GM12873 (cell line): ENCODE measurements around the gene VGF.
A peak's percentile ranks its signal among the peaks of the same experiment; 100 is the strongest.

Experiments
- TF ChIP-seq, protein P1 (sequence below): IDR thresholded peaks from 2 replicates; pipeline ENCODE4 v1.5.1; 2012; ENCODE audit warnings: low read depth, mild to moderate bottlenecking, moderate library complexity, low read length, control low read depth; ENCODE audit not compliant: insufficient read depth; ENCODE audit errors: missing control alignments

Gene VGF

DNA sequence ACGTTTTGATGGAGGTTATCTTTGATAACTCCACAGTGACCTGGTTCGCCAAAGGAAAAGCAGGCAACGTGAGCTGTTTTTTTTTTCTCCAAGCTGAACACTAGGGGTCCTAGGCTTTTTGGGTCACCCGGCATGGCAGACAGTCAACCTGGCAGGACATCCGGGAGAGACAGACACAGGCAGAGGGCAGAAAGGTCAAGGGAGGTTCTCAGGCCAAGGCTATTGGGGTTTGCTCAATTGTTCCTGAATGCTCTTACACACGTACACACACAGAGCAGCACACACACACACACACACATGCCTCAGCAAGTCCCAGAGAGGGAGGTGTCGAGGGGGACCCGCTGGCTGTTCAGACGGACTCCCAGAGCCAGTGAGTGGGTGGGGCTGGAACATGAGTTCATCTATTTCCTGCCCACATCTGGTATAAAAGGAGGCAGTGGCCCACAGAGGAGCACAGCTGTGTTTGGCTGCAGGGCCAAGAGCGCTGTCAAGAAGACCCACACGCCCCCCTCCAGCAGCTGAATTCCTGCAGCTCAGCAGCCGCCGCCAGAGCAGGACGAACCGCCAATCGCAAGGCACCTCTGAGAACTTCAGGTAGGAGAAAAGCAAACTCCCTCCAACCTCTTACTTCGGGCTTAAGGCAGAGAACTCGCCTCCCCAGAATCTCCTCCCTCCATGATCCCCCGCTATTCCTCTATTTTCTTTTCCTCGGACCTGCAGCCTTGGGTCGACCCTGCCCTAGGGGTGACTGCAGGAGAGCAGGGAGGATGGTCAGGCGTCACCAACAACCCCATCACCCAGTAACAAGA lies 38.5 kb downstream of the VGF start, which contains the start of gene SERPINE1:
SERPINE1 (plus strand) TSS at position 454 of the 809 bp plus-strand sequence. CDS start 1,290 bp downstream, outside the sequence.
- TF ChIP-seq, protein P1, sequence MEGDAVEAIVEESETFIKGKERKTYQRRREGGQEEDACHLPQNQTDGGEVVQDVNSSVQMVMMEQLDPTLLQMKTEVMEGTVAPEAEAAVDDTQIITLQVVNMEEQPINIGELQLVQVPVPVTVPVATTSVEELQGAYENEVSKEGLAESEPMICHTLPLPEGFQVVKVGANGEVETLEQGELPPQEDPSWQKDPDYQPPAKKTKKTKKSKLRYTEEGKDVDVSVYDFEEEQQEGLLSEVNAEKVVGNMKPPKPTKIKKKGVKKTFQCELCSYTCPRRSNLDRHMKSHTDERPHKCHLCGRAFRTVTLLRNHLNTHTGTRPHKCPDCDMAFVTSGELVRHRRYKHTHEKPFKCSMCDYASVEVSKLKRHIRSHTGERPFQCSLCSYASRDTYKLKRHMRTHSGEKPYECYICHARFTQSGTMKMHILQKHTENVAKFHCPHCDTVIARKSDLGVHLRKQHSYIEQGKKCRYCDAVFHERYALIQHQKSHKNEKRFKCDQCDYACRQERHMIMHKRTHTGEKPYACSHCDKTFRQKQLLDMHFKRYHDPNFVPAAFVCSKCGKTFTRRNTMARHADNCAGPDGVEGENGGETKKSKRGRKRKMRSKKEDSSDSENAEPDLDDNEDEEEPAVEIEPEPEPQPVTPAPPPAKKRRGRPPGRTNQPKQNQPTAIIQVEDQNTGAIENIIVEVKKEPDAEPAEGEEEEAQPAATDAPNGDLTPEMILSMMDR = peak; percentile 44

DNA sequence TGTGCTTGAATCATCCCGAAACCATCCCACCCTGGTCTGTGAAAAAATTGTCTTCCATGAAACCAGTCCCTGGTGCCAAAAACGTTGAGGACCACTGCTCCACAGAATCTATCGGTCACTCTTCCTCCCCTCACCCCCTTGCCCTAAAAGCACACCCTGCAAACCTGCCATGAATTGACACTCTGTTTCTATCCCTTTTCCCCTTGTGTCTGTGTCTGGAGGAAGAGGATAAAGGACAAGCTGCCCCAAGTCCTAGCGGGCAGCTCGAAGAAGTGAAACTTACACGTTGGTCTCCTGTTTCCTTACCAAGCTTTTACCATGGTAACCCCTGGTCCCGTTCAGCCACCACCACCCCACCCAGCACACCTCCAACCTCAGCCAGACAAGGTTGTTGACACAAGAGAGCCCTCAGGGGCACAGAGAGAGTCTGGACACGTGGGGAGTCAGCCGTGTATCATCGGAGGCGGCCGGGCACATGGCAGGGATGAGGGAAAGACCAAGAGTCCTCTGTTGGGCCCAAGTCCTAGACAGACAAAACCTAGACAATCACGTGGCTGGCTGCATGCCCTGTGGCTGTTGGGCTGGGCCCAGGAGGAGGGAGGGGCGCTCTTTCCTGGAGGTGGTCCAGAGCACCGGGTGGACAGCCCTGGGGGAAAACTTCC lies 39.2 kb downstream of the VGF start:
- TF ChIP-seq, protein P1 = no peak

GRCh38 chr7:101124376-101125056 lies 40.9 kb downstream of the VGF start:
- TF ChIP-seq, protein P1 = no peak

DNA sequence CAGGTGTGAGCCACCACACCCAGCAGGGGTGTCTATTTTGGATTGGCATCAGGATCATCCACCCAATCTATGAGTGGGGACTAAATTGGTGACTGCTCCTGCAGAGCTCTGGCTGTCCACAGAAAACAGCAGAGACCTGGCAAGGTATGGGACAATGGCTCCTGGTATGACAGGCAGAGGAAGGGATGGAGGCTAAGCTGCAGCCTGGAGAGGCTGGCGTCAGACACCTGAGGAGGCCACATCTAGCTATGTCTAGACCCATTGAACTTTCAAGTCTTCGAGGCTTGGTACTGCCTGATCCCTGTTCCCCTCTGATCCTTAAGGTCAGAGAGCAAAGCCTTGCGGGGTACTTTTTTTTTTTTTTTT lies 41.7 kb downstream of the VGF start:
- TF ChIP-seq, protein P1 = no peak

DNA sequence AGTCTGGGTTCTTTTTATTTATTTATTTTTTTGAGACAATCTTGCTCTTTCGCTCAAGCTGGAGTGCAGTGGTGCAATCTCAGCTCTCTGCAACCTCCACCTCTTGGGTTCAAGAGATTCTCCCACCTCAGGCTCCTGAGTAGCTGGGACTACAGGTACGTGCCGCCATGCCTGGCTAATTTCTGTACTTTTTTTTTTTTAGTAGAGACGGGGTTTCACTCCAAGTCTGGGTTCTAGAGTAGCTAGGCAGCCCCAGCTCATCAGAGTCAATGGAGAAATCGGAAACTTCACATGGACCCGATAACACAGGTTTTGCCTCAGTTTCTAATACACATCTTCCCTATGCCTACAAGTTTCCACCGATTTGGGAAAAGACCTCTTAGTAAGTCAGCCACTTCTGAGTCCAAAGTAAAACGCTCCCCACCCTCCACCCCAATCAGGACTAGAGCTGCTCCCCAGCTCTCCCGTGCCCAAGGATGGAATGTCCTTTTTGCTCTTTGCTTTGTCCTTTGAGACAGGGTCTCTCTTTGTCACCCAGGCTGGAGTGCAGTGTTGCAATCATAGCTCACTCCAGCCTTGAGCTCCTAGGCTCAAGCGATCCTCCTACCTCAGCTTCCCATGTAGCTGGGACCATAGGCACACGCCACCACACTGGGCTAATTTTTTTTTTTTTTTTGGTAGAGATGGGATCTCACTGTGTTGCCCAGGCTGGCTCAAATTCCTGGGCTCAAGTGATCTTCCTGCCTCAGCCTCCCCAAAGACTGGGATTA lies 42.3 kb downstream of the VGF start:
- TF ChIP-seq, protein P1 = no peak

DNA sequence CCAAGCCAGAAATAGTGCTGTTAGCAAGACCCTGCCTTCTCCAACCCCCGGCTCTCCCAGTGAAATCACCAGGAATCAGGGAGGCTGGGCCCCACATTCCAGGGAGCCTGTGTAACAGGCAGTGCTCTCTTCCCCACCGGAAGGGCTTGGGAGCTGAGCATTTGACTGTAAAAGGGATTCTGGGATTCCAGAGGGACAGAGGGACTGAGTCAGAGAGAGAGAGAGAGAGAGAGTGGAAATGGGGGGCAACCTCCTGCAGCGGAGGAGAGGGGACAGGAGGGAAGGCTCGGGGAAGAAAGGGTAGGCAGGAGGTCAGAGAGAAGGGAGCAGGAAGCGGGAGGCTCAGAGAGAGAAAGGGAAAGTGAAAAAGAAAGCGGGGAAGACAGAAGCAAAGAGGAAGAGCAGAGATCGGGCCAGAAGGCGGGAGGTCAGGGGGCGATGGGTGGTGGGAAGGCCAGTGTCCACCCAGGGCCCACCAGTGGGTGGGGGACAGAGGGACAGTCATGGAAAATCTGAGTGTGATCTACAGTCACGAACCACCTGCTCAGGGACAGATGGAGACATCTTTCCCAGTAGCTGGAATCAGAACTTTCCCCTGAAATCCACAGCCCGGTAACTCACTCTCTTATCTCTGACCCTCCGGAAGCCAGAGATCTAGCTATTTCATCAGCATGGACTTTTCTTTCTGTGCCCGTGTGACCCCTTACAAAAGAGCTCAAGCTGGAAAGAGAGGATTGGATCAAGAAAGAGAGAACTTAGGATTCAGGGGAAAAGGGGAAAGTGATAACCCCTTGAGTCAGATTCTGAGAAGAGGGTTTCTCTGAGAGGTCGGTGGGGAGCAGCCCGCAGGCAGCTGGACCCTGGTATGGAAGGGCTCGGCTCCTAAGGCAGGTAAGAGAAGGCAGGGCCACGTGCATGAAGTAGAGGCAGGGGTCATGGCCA lies 43.1 kb downstream of the VGF start:
- TF ChIP-seq, protein P1 = no peak
